22Rv1 (cell line): Measurements from ENCODE around the gene CHRDL2.
"Not testable (repeated sequence)": the region's sequence is repeated elsewhere in the genome, so short reads cannot be mapped to it uniquely, and the experiment has no call there.

ENCODE experiments used
- H3K27ac ChIP-seq: fragments of 450-650 bp; 2 replicates; pipeline ENCODE4 v1.5.1; 2017
- ZFX ChIP-seq: fragments of 450-650 bp; IDR thresholded peaks from 2 replicates; pipeline ENCODE4 v1.6.1; 2017; ENCODE audit warnings: antibody characterized with exemption, borderline replicate concordance
- TF ChIP-seq, protein P1 (sequence below): fragments of 450-650 bp; IDR thresholded peaks from 2 replicates; pipeline ENCODE4 v1.5.1; 2017; ENCODE audit warnings: mild to moderate bottlenecking

The CHRDL2 gene

DNA sequence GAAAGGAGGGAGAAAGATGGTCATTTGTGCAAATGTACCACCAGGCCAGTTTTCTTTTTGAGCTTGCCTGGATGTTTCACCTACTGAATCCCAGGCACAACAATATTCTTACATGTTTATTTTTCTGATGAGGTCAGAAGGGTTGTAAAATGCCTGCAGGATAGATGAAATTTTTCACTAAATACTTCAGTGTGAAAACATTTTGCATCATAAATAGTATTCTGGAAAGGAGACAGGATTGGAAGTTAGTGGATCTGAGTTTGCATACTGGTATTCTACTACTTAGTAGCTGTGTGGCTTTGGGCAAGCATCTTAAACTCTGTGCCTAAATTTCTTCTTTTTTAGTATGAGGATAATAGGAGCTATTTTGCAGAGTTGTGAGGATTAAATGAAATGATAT is 42.2 kb upstream of the CHRDL2 start:
- H3K27ac ChIP-seq: no peak overlapping the region
- TF ChIP-seq, protein P1, sequence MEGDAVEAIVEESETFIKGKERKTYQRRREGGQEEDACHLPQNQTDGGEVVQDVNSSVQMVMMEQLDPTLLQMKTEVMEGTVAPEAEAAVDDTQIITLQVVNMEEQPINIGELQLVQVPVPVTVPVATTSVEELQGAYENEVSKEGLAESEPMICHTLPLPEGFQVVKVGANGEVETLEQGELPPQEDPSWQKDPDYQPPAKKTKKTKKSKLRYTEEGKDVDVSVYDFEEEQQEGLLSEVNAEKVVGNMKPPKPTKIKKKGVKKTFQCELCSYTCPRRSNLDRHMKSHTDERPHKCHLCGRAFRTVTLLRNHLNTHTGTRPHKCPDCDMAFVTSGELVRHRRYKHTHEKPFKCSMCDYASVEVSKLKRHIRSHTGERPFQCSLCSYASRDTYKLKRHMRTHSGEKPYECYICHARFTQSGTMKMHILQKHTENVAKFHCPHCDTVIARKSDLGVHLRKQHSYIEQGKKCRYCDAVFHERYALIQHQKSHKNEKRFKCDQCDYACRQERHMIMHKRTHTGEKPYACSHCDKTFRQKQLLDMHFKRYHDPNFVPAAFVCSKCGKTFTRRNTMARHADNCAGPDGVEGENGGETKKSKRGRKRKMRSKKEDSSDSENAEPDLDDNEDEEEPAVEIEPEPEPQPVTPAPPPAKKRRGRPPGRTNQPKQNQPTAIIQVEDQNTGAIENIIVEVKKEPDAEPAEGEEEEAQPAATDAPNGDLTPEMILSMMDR: no peak
- no peak for TF ChIP-seq ZFX

DNA sequence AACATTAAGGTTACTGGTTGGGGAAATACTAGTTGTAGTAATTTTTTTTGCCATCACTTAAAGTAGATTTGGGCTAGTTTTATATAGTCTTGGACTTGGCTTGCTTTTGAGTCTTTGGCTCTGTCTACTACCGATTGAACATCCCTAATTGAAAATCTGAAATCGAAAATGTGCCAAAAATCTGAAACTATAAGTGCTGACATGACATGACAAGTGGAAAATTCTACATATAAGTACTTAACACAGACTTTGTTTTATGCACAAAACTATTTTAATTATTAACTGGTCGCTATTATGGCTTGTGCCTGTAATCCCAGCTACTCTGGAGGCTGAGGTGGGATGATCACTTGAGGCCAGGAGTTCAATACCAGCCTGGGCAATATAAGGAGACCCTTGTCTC is 39.9 kb upstream of the CHRDL2 start:
- no peak for TF ChIP-seq ZFX
- TF ChIP-seq, protein P1: no peak
- no peak overlapping the region for H3K27ac ChIP-seq

DNA sequence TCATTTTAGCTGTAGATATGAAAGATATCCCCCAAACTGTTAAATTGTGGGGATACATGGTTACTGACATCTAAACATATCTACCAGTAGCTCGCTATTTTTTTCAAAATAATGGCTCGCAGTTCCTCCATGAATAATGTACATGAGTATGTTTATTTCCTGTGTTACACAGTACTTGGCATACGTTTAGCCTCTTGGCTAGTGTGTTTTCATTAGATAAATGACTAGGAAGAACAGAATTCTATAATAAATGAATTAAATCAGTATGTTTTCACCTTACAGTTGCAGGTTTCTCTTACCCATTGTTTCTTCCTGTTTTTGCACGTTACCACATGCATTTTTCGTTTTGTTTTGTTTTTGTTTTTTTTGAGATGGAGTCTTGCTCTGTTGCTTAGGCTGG is 39.2 kb upstream of the CHRDL2 start:
- TF ChIP-seq, protein P1: no peak
- no peak for TF ChIP-seq ZFX
- H3K27ac ChIP-seq: no peak overlapping the region

DNA sequence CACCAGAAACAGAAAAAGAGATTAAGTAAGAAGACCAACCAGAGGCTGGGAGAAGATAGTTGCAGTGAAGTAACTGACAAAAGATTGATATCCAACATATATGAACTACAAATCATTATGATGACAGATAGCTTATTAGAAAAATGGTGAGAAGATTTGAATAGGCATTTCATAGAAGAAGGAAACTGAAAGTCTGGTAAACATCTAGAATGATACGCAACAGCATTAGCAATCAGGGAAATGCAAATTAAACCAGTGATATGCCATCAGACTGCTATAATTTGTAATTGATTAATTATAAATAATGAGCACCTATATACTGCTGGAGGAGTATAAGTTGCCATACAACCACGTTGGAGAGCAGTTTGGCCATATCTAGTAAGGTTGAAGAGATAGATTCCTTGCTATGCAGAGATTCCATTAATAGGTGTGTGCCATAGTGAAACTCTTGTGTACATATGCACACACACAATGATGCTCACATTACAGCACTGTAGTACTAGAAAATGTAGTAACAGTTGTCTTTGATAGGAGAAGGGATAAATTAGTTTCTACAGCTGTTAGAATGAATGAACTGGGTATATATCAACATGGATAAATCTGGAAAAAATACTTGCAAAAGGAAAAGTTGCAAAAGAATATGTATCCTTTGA is 38.0 kb upstream of the CHRDL2 start:
- TF ChIP-seq, protein P1: no peak
- no peak for TF ChIP-seq ZFX
- H3K27ac ChIP-seq: no peak overlapping the region

DNA sequence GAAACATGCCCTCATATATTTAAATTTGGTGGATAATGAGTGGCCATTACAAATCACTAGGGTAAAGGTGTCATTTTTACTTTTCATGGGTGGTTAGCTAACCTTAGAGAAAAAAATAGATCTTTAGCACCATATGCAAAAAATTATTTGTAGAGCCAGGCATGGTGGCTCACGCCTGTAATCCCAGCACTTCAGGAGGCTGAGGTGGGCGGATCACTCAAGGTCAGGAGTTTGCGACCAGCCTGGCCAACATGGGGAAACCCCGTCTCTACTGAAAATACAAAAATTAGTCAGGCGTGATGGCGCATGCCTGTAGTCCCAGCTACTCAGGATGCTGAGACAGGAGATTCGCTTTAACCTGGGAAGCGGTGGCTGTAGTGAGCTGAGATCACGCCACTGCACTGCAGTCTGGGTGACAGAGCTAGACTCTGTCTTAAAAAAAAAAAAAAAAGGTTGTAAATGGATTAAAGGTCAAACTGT is 37.0 kb upstream of the CHRDL2 start:
- H3K27ac ChIP-seq: not testable (repeated sequence)

DNA sequence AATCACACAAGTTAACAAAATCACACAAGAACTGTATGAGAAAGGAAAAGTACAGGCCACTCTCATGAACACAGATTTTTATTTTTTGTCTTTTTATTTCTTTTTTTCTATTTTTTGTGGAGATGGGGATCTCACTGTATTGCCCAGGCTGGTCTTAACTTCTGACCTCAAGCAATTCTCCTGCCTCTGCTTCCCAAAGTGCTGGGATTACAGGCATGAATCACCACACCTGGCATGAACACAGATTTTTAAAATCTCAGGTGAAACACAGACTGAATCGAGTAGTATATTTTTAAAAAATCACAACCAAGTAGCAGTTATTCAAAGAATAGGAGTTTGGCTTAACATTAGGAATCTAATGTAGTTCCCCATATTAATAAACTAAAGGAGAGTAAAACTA is 35.7 kb upstream of the CHRDL2 start:
- no peak for TF ChIP-seq ZFX
- TF ChIP-seq, protein P1: no peak
- H3K27ac ChIP-seq: no peak overlapping the region

DNA sequence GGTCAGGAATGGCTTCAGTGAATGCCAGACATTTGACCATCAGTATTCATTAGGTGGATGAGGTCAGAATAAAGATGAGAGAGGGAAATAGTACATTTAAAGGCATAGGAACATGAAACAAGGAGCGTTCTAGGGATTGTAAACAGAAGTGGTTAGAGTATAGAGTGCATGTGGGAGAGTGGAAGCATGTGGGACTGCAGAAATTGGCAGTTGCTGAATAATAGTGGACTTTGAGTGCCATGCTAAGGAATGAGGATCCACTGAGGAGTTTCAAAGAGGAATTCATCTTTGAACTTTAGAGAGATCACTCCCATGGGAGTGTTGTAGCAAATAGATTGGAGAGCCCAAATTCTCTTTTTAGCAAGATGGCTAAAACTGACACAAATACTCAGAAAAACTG is 25.3 kb upstream of the CHRDL2 start:
- H3K27ac ChIP-seq: no peak overlapping the region
- TF ChIP-seq, protein P1: no peak
- no peak for TF ChIP-seq ZFX
